ENCODE data around the gene MIOS. TPM values are rescaled to one million over a fixed set of nuclear protein-coding genes. Genes with fewer than 3 reads are reported as not detected.

Gene MIOS
- total and polyA plus RNA-seq, 9 of the 15 experiments (the other 6 are each of a cell fraction or from before 2014, with no cell fraction given), result 7.8 to 47.8 (median 30.6) TPM

DNA sequence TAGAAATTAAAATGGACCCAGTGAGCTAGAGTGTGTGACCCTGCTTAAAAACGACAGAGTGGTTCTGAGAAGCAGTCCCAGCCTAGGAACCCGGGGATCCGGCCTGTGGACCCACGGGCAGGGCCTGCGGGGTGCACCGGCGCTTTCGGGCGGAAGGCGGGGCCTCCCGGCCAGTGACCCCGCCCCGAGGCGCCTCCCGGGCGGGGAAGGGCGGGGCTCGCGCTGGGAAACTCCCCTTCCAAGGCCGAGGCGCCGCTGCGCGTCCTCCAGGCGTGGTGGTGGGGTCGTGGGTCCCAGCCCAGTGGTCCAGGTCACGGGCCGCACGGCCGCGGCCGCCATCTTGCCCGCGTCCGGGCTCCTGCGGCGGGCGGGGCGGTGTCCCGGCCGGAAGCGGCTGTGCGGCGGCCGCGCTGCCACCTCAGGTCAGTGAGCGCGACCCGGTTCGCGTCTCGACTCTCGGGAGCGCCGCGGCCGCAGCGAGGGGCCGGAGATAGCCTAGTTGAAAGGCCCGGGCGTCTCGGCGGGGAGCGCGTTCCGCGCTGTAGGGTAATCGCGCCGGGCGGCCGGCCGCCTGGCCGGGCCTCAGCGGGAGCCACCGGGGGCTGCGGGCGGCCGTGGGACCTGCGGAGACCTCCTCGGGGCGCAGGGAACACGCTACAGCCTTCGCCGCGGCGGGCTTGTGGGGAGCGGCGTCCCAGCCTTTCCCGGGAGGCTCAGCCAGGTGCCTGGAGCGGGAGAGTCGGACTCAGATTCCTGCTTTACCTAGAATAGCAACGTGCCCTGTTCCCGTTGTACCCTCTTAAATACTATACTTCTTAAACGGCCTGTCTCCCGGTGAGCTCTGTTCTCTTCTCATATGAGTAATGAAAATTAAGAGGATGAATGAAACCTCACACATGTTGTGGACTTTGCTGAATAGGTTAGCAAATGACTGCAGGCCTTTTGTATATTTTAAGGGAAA lies at the start of gene MIOS (continued):
- TF ChIP-seq ELK1 (CRISPR knock-in tag; IDR thresholded peaks at IDR 0.05) (no peak), RB1 (IDR thresholded peaks at IDR 0.05; ENCODE audit: low read depth) (peak; percentile 86), FOXO4 (CRISPR knock-in tag; IDR thresholded peaks at IDR 0.05) (no peak), ZNF121 (CRISPR knock-in tag; conservative IDR thresholded peaks at IDR 0.05) (no peak), NCOA1 (IDR thresholded peaks at IDR 0.05; ENCODE audit: low read depth) (no peak; the same call in 1 of the 2 replicates), PHF20 (IDR thresholded peaks at IDR 0.05; ENCODE audit: partially characterized antibody) (peak; percentile 64), ZNF253 (CRISPR knock-in tag; conservative IDR thresholded peaks at IDR 0.05) (no peak), FOXJ2 (tag; IDR thresholded peaks at IDR 0.05) (no peak), BMI1 (IDR thresholded peaks at IDR 0.05; ENCODE audit: low read length) (no peak), ESRRB (CRISPR knock-in tag; IDR thresholded peaks at IDR 0.05; ENCODE audit: borderline replicate concordance) (no peak), ZC3H4 (CRISPR knock-in tag; IDR thresholded peaks at IDR 0.05; ENCODE audit: borderline replicate concordance) (no peak), STAG1 (CRISPR knock-in tag; IDR thresholded peaks at IDR 0.05; ENCODE audit: borderline replicate concordance) (no peak), HNRNPK (IDR thresholded peaks at IDR 0.05; ENCODE audit: low read depth, low read length, poor library complexity, severe bottlenecking) (no peak), ZNF347 (CRISPR knock-in tag; IDR thresholded peaks at IDR 0.05; ENCODE audit: low read depth) (no peak), TSC22D4 (tag; IDR thresholded peaks at IDR 0.05) (no peak), FOXA1 (IDR thresholded peaks at IDR 0.05; ENCODE audit: borderline replicate concordance) (no peak), SMAD2 (IDR thresholded peaks at IDR 0.05; ENCODE audit: low read depth, low read length) (no peak)

All from K562 (cell line).